ENCODE data around the gene PRKCH.

PRKCH gene

GRCh38 chr14:61538464-61539022, 217.2 kb downstream of the PRKCH start:
- Histone ChIP-seq H3K4me3 (ENCODE audit: low read depth, low read length) (no peak overlapping the region), H3K9ac (ENCODE audit: low read depth, low read length) (no peak overlapping the region), H3K27me3 (ENCODE audit: control insufficient read depth, insufficient read depth, low read length) (no peaks in the 10 kb centered on the region), H3K4me1 (ENCODE audit: control insufficient read depth, insufficient read depth, low read length) (peaks cover 15% of the 10 kb centered on the region), H3K9me3 (ENCODE audit: control insufficient read depth, insufficient read depth, low read length) (no peaks in the 10 kb centered on the region), H3K36me3 (ENCODE audit: control insufficient read depth, insufficient read depth, low read length) (no peaks in the 10 kb centered on the region)

- H3K9me3 ChIP-seq (ENCODE audit: control insufficient read depth, insufficient read depth, low read length): no peaks in the 10 kb centered on the region
- peaks cover 15% of the 10 kb centered on the region for H3K4me1 ChIP-seq (ENCODE audit: control insufficient read depth, insufficient read depth, low read length)
- no peaks in the 10 kb centered on the region for H3K27me3 ChIP-seq (ENCODE audit: control insufficient read depth, insufficient read depth, low read length)
- H3K36me3 ChIP-seq (ENCODE audit: control insufficient read depth, insufficient read depth, low read length): no peaks in the 10 kb centered on the region
- no peak overlapping the region for H3K9ac ChIP-seq (ENCODE audit: low read depth, low read length)
- no peak overlapping the region for H3K4me3 ChIP-seq (ENCODE audit: low read depth, low read length)
Observed at GRCh38 chr14:61539631-61540030, 218.3 kb downstream of the PRKCH start.

GRCh38 chr14:61540931-61541330, 219.6 kb downstream of the PRKCH start:
- Histone ChIP-seq H3K4me3 (ENCODE audit: low read depth, low read length) (no peak overlapping the region), H3K4me1 (ENCODE audit: control insufficient read depth, insufficient read depth, low read length) (peaks cover 15% of the 10 kb centered on the region), H3K9me3 (ENCODE audit: control insufficient read depth, insufficient read depth, low read length) (no peaks in the 10 kb centered on the region), H3K36me3 (ENCODE audit: control insufficient read depth, insufficient read depth, low read length) (no peaks in the 10 kb centered on the region), H3K27me3 (ENCODE audit: control insufficient read depth, insufficient read depth, low read length) (no peaks in the 10 kb centered on the region), H3K9ac (ENCODE audit: low read depth, low read length) (no peak overlapping the region)

- Histone ChIP-seq H3K4me3 (ENCODE audit: low read depth, low read length) (no peak overlapping the region), H3K4me1 (ENCODE audit: control insufficient read depth, insufficient read depth, low read length) (peaks cover 1% of the 10 kb centered on the region), H3K9ac (ENCODE audit: low read depth, low read length) (no peak overlapping the region)
Observed at GRCh38 chr14:61542848-61543790, 221.7 kb downstream of the PRKCH start.

GRCh38 chr14:61543946-61544345, 222.6 kb downstream of the PRKCH start:
- Histone ChIP-seq H3K9me3 (ENCODE audit: control insufficient read depth, insufficient read depth, low read length) (no peaks in the 10 kb centered on the region), H3K27me3 (ENCODE audit: control insufficient read depth, insufficient read depth, low read length) (no peaks in the 10 kb centered on the region), H3K4me3 (ENCODE audit: low read depth, low read length) (no peak overlapping the region), H3K9ac (ENCODE audit: low read depth, low read length) (no peak overlapping the region), H3K36me3 (ENCODE audit: control insufficient read depth, insufficient read depth, low read length) (no peaks in the 10 kb centered on the region), H3K4me1 (ENCODE audit: control insufficient read depth, insufficient read depth, low read length) (no peaks in the 10 kb centered on the region)

More at GRCh38 chr14:61542848-61543790, 221.7 kb downstream of the PRKCH start:
- Histone ChIP-seq H3K27me3 (ENCODE audit: control insufficient read depth, insufficient read depth, low read length) (no peaks in the 10 kb centered on the region), H3K9me3 (ENCODE audit: control insufficient read depth, insufficient read depth, low read length) (no peaks in the 10 kb centered on the region), H3K36me3 (ENCODE audit: control insufficient read depth, insufficient read depth, low read length) (no peaks in the 10 kb centered on the region)

GRCh38 chr14:61544448-61545330, 223.3 kb downstream of the PRKCH start:
- no peak overlapping the region for H3K9ac ChIP-seq (ENCODE audit: low read depth, low read length)

GRCh38 chr14:61545726-61546455, 224.5 kb downstream of the PRKCH start:
- no peaks in the 10 kb centered on the region for H3K4me1 ChIP-seq (ENCODE audit: control insufficient read depth, insufficient read depth, low read length)
- no peaks in the 10 kb centered on the region for H3K9me3 ChIP-seq (ENCODE audit: control insufficient read depth, insufficient read depth, low read length)
- no peak overlapping the region for H3K4me3 ChIP-seq (ENCODE audit: low read depth, low read length)
- H3K36me3 ChIP-seq (ENCODE audit: control insufficient read depth, insufficient read depth, low read length): no peaks in the 10 kb centered on the region
- no peaks in the 10 kb centered on the region for H3K27me3 ChIP-seq (ENCODE audit: control insufficient read depth, insufficient read depth, low read length)
- H3K9ac ChIP-seq (ENCODE audit: low read depth, low read length): no peak overlapping the region

More at GRCh38 chr14:61544448-61545330, 223.3 kb downstream of the PRKCH start:
- no peaks in the 10 kb centered on the region for H3K9me3 ChIP-seq (ENCODE audit: control insufficient read depth, insufficient read depth, low read length)
- no peaks in the 10 kb centered on the region for H3K4me1 ChIP-seq (ENCODE audit: control insufficient read depth, insufficient read depth, low read length)
- H3K4me3 ChIP-seq (ENCODE audit: low read depth, low read length): no peak overlapping the region
- H3K36me3 ChIP-seq (ENCODE audit: control insufficient read depth, insufficient read depth, low read length): no peaks in the 10 kb centered on the region
- H3K27me3 ChIP-seq (ENCODE audit: control insufficient read depth, insufficient read depth, low read length): no peaks in the 10 kb centered on the region

- no peak overlapping the region for H3K4me3 ChIP-seq (ENCODE audit: low read depth, low read length)
- H3K4me1 ChIP-seq (ENCODE audit: control insufficient read depth, insufficient read depth, low read length): no peaks in the 10 kb centered on the region
- H3K27me3 ChIP-seq (ENCODE audit: control insufficient read depth, insufficient read depth, low read length): no peaks in the 10 kb centered on the region
- no peak overlapping the region for H3K9ac ChIP-seq (ENCODE audit: low read depth, low read length)
- no peaks in the 10 kb centered on the region for H3K36me3 ChIP-seq (ENCODE audit: control insufficient read depth, insufficient read depth, low read length)
- no peaks in the 10 kb centered on the region for H3K9me3 ChIP-seq (ENCODE audit: control insufficient read depth, insufficient read depth, low read length)
Observed at GRCh38 chr14:61547186-61548069, 226.0 kb downstream of the PRKCH start.

GRCh38 chr14:61549425-61549824, 228.0 kb downstream of the PRKCH start:
- H3K4me1 ChIP-seq (ENCODE audit: control insufficient read depth, insufficient read depth, low read length): peaks cover 5% of the 10 kb centered on the region
- H3K36me3 ChIP-seq (ENCODE audit: control insufficient read depth, insufficient read depth, low read length): no peaks in the 10 kb centered on the region
- no peaks in the 10 kb centered on the region for H3K27me3 ChIP-seq (ENCODE audit: control insufficient read depth, insufficient read depth, low read length)
- H3K9me3 ChIP-seq (ENCODE audit: control insufficient read depth, insufficient read depth, low read length): no peaks in the 10 kb centered on the region
- H3K9ac ChIP-seq (ENCODE audit: low read depth, low read length): no peak overlapping the region
- H3K4me3 ChIP-seq (ENCODE audit: low read depth, low read length): no peak overlapping the region

- H3K27me3 ChIP-seq (ENCODE audit: control insufficient read depth, insufficient read depth, low read length): no peaks in the 10 kb centered on the region
- no peak overlapping the region for H3K9ac ChIP-seq (ENCODE audit: low read depth, low read length)
- H3K9me3 ChIP-seq (ENCODE audit: control insufficient read depth, insufficient read depth, low read length): no peaks in the 10 kb centered on the region
- no peaks in the 10 kb centered on the region for H3K36me3 ChIP-seq (ENCODE audit: control insufficient read depth, insufficient read depth, low read length)
- H3K4me3 ChIP-seq (ENCODE audit: low read depth, low read length): no peak overlapping the region
- H3K4me1 ChIP-seq (ENCODE audit: control insufficient read depth, insufficient read depth, low read length): peaks cover 5% of the 10 kb centered on the region
Observed at GRCh38 chr14:61551384-61551783, 230.0 kb downstream of the PRKCH start.

Measured in iPS-15b (cell line).